Epithelial cell of proximal tubule (primary cell): ENCODE data around the gene WDR13. TPM values are rescaled to one million over a fixed set of nuclear protein-coding genes. Genes with fewer than 3 reads are reported as not detected.

ENCODE experiments used
- total RNA-seq: library from RNA; depleted of rRNA; stranded (reverse); fragments of >200 nt; gene quantifications from 2 replicates; pipeline ENCODE4 v1.2.3, GENCODE V29; 2015

Gene WDR13
- total RNA-seq, 1 donor from 2014 or later, result 64.9 TPM

Other genes with a start within 250 kb of the WDR13 start
- not detected in 2 replicates for gene SSX3, start 240.8 kb upstream of the WDR13 start, total RNA-seq
- gene SSX4, start 214.0 kb upstream of the WDR13 start, total RNA-seq, result not detected in 2 replicates
- not detected in 2 replicates for gene SSX4B, start 185.5 kb upstream of the WDR13 start, total RNA-seq
- gene SLC38A5, start 127.2 kb upstream of the WDR13 start, total RNA-seq, result 15.7 and 71.3 TPM in 2 replicates
- gene FTSJ1, start 121.3 kb upstream of the WDR13 start, total RNA-seq, result 63.5 and 113 TPM in 2 replicates
- 6.6 and 18.7 TPM in 2 replicates for gene PORCN, start 88.5 kb upstream of the WDR13 start, total RNA-seq
- gene EBP, start 75.7 kb upstream of the WDR13 start, total RNA-seq, result 93.7 and 190 TPM in 2 replicates
- 7.4 and 10.7 TPM in 2 replicates for gene TBC1D25, start 57.8 kb upstream of the WDR13 start, total RNA-seq
- gene RBM3, start 23.0 kb upstream of the WDR13 start, total RNA-seq, result 179 and 221 TPM in 2 replicates
- gene WAS, start 86.3 kb downstream of the WDR13 start, total RNA-seq, result 0.29 TPM in 1 of 2 replicates, not detected in the other
- gene SUV39H1, start 99.2 kb downstream of the WDR13 start, total RNA-seq, result 13.3 and 28.6 TPM in 2 replicates
- not detected in 2 replicates for gene GLOD5, start 164.3 kb downstream of the WDR13 start, total RNA-seq
- gene GATA1, start 189.1 kb downstream of the WDR13 start, total RNA-seq, result not detected in 2 replicates
- 30.8 and 46.2 TPM in 2 replicates for gene HDAC6, start 204.6 kb downstream of the WDR13 start, total RNA-seq
- not detected in 2 replicates for gene ERAS, start 229.0 kb downstream of the WDR13 start, total RNA-seq
- 12.4 and 19.3 TPM in 2 replicates for gene PCSK1N, start 238.1 kb downstream of the WDR13 start, total RNA-seq